ENCODE measurements around the gene BBS2. TPM values are rescaled to one million over a fixed set of nuclear protein-coding genes. Genes with fewer than 3 reads are reported as not detected.

BBS2 gene
- total RNA-seq, 1 experiment from 2014 or later = 27.7 TPM

DNA sequence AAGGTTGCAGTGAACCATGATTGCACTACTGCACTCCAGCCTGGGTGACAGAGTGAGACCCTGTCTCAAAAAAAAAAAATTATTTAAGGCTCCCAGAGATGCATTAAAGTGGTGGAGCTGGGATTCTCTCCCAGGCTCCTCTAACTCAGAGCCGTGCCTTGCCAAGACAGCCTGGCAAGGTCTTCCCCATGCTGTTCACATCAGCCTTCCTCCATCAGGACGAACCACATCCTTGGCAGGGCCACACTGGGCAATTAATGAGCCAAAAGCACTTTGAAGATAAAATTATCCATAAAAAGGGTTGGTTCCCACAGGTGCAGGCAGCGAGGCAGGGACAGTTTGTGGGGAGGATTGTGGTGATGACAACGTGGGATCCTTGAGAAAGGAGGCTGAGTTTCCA is 19.8 kb upstream of the BBS2 start:
- ChIA-PET CTCF (no interaction called here), POLR2A (no interaction called here)
- Mint-ChIP-seq H3K36me3 (ENCODE audit: insufficient read depth, unreplicated experiment) (peaks cover 5% of the 10 kb centered on the region), H3K4me3 (ENCODE audit: unreplicated experiment) (no peak overlapping the region), H3K4me1 (ENCODE audit: low read depth, unreplicated experiment) (no peaks in the 10 kb centered on the region), H3K27ac (ENCODE audit: unreplicated experiment) (no peak overlapping the region), H3K9me3 (ENCODE audit: unreplicated experiment) (peaks cover 12% of the 10 kb centered on the region), H3K27me3 (ENCODE audit: insufficient read depth, unreplicated experiment) (peaks cover 12% of the 10 kb centered on the region)
- TF ChIP-seq, protein P1, sequence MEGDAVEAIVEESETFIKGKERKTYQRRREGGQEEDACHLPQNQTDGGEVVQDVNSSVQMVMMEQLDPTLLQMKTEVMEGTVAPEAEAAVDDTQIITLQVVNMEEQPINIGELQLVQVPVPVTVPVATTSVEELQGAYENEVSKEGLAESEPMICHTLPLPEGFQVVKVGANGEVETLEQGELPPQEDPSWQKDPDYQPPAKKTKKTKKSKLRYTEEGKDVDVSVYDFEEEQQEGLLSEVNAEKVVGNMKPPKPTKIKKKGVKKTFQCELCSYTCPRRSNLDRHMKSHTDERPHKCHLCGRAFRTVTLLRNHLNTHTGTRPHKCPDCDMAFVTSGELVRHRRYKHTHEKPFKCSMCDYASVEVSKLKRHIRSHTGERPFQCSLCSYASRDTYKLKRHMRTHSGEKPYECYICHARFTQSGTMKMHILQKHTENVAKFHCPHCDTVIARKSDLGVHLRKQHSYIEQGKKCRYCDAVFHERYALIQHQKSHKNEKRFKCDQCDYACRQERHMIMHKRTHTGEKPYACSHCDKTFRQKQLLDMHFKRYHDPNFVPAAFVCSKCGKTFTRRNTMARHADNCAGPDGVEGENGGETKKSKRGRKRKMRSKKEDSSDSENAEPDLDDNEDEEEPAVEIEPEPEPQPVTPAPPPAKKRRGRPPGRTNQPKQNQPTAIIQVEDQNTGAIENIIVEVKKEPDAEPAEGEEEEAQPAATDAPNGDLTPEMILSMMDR (IDR thresholded peaks at IDR 0.05; ENCODE audit: insufficient read depth in 1 of 2, low read depth in 1 of 2, low read length in 1 of 2, severe bottlenecking in 1 of 2, unreplicated experiment in 1 of 2) = no peak
- no peaks in the 10 kb centered on the region for H3K36me3 ChIP-seq (ENCODE audit: control insufficient read depth, insufficient read depth, low read length)
- H3K9me3 ChIP-seq = no peaks in the 10 kb centered on the region; the same call in 1 of the 2 replicates
- H3K27me3 ChIP-seq (replicated peaks; ENCODE audit: control insufficient read depth, insufficient read depth, low read length) = no peaks in the 10 kb centered on the region
- no TSS peak for BruUV-seq (replicated peaks)
- intact Hi-C loops (cut with micrococcal nuclease; ENCODE audit: unreplicated experiment) = no loop called here
- DNase-seq = no peak
- H3K4me3 ChIP-seq (ENCODE audit: low read depth, low read length) = no peak overlapping the region
- no peaks in the 10 kb centered on the region for H3K4me1 ChIP-seq

DNA sequence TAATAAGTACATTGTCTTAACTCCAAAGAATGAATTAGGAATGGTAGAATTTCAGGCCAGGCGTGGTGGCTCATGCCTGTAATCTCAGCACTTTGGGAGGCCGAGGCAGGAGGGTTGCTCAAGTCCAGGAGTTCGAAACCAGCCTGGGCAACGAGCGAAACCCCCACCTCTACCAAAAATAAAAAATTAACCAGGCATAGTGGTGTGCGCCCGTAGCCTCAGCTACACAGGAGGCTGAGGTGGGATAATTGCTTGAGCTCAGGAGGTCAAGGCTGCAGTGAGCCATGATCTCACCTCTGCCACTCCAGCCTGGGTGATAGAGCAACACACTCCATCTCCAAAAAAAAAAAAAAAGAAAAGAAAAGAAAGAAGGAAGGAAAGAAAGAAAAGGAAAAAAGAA is 18.5 kb upstream of the BBS2 start:
- peaks cover 5% of the 10 kb centered on the region for H3K36me3 Mint-ChIP-seq (ENCODE audit: insufficient read depth, unreplicated experiment)
- POLR2A ChIA-PET = no interaction called here
- CTCF ChIA-PET = no interaction called here

GRCh38 chr16:56534847-56535383 is 15.1 kb upstream of the BBS2 start:
- Mint-ChIP-seq H3K4me1 (ENCODE audit: low read depth, unreplicated experiment) (no peaks in the 10 kb centered on the region), H3K36me3 (ENCODE audit: insufficient read depth, unreplicated experiment) (no peaks in the 10 kb centered on the region), H3K27ac (ENCODE audit: unreplicated experiment) (no peak overlapping the region), H3K27me3 (ENCODE audit: insufficient read depth, unreplicated experiment) (peaks cover 14% of the 10 kb centered on the region), H3K4me3 (ENCODE audit: unreplicated experiment) (no peak overlapping the region), H3K9me3 (ENCODE audit: unreplicated experiment) (no peaks in the 10 kb centered on the region)
- ChIA-PET CTCF (interaction anchor here (0.6 kb wide), 1 partner anchor 12 kb away, joined by 4 read pairs; no protein-coding TSS in a partner anchor), POLR2A (no interaction called here)
- Histone ChIP-seq H3K9me3 (no peaks in the 10 kb centered on the region), H3K4me3 (ENCODE audit: low read depth, low read length) (no peak overlapping the region), H3K4me1 (no peaks in the 10 kb centered on the region), H3K36me3 (ENCODE audit: control insufficient read depth, insufficient read depth, low read length) (no peaks in the 10 kb centered on the region), H3K27me3 (replicated peaks; ENCODE audit: control insufficient read depth, insufficient read depth, low read length) (no peaks in the 10 kb centered on the region)
- no TSS peak for BruUV-seq (replicated peaks)
- TF ChIP-seq, protein P1 (IDR thresholded peaks at IDR 0.05; ENCODE audit: insufficient read depth in 1 of 2, low read depth in 1 of 2, low read length in 1 of 2, severe bottlenecking in 1 of 2, unreplicated experiment in 1 of 2) = peak in 1 of 2 experiments; percentile 58
- peak; percentile 48 to 53 for DNase-seq
- intact Hi-C loops (cut with micrococcal nuclease; ENCODE audit: unreplicated experiment) = no loop called here

More for the DNA sequence above, 18.5 kb upstream of the BBS2 start:
- Histone ChIP-seq H3K27me3 (replicated peaks; ENCODE audit: control insufficient read depth, insufficient read depth, low read length) (no peaks in the 10 kb centered on the region), H3K4me3 (ENCODE audit: low read depth, low read length) (no peak overlapping the region), H3K36me3 (ENCODE audit: control insufficient read depth, insufficient read depth, low read length) (no peaks in the 10 kb centered on the region), H3K9me3 (no peaks in the 10 kb centered on the region; the same call in 1 of the 2 replicates), H3K4me1 (no peaks in the 10 kb centered on the region)
- DNase-seq = no peak
- peaks cover 12% of the 10 kb centered on the region for H3K9me3 Mint-ChIP-seq (ENCODE audit: unreplicated experiment)
- H3K27ac Mint-ChIP-seq (ENCODE audit: unreplicated experiment) = no peak overlapping the region
- peaks cover 13% of the 10 kb centered on the region for H3K27me3 Mint-ChIP-seq (ENCODE audit: insufficient read depth, unreplicated experiment)
- no TSS peak for BruUV-seq (replicated peaks)
- intact Hi-C loops (cut with micrococcal nuclease; ENCODE audit: unreplicated experiment) = no loop called here
- H3K4me3 Mint-ChIP-seq (ENCODE audit: unreplicated experiment) = no peak overlapping the region
- no peaks in the 10 kb centered on the region for H3K4me1 Mint-ChIP-seq (ENCODE audit: low read depth, unreplicated experiment)
- TF ChIP-seq, protein P1 (IDR thresholded peaks at IDR 0.05; ENCODE audit: insufficient read depth in 1 of 2, low read depth in 1 of 2, low read length in 1 of 2, severe bottlenecking in 1 of 2, unreplicated experiment in 1 of 2) = no peak

Measured in Caco-2 (cell line).